Measurements from ENCODE around the gene ZMIZ1.
A peak's percentile ranks its signal among the peaks of the same experiment; 100 is the strongest.

Gene ZMIZ1

DNA sequence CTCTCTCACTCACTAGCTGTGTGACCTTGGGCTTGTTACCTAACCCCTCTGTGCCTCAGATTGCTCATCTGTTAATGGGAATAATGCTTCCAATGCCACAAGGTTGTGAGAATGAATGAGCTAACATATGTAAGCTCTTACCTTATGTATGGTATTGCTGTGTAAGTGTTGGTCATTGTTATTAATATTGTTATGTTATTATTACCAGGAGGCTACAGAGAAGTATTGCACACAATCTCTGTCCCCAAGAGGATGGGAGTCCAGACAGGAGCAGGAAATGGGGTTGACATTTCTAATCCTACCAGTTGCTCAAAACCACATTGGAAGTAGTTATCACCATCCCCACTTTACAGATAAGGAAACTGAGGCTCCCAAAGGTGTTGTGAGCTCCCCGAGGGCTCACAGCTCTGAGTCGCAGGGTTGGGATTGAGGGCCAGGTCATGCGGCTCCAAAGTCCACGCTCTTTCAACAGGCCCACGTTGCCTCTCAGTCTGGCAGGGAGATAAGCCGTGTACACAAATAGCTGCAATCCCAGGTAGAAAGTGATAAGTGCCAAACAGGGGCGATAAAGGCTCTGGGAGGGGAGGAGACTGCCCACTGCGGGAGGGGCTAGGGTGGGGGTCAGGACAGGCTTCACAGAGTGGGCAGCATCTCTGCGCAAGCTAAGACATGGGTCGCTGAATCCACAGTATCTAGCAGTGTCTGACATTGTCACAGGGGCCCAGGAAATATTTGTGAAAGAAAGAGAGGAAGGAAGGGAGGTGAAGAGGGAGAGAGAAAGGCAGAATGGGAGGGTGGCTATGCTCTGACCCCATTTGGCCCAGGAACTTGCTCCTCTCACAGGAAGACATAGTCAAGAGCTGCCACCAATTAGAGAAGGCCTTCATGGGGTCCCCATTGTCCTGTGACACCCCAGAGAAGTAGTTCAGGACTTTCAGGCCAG lies 9.6 kb upstream of the ZMIZ1 start:
- Histone ChIP-seq H3K9ac (ENCODE audit: low read depth in 1 of 2, low read length in 2 of 2) (peak overlapping the region in 1 of 2 donors; percentile 50), H3K4me1 (ENCODE audit: control insufficient read depth in 2 of 2, insufficient read depth in 2 of 2, low read length in 2 of 2) (peaks cover 67 to 80% of the 10 kb centered on the region in 2 donors), H3K4me3 (ENCODE audit: low read length in 2 of 2) (peak overlapping the region; percentile 37 to 42), H3K9me3 (ENCODE audit: control insufficient read depth in 2 of 2, low read length in 2 of 2) (no peaks in the 10 kb centered on the region), H3K36me3 (ENCODE audit: control insufficient read depth in 2 of 2, insufficient read depth in 2 of 2, low read length in 2 of 2) (no peaks in the 10 kb centered on the region), H3K27ac (ENCODE audit: low read depth in 2 of 2, low read length in 2 of 2) (peak overlapping the region; percentile 77 to 83), H3K27me3 (ENCODE audit: control insufficient read depth in 2 of 2, insufficient read depth in 2 of 2, low read length in 2 of 2) (no peaks in the 10 kb centered on the region)

DNA sequence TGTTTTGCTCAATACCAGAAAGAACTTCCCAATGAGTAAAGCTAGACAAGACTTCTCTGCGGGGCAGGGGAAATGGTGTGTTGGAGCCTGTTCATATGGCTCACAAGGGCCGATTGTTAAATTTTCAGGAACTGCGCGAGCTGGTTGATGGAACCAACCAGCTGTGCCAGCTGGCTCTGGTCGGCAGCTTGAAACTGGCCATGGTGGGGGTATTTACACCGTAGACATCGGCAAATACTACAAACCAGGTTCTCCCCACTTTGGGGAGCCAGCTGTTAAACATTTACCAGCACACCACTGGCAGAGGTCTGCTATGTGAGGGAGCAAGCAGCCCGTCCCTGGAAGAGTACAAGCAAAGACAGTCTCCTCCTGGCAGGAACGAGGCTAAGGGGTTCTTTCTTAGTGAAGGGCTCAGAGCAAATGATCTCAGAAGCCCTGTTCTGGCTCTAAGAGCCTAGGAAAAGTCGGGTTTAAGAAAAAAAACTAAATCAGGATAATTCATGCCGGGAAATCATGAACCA lies 8.8 kb upstream of the ZMIZ1 start:
- H3K27ac ChIP-seq (ENCODE audit: low read depth in 2 of 2, low read length in 2 of 2), result peak overlapping the region; percentile 77 to 83
- H3K9me3 ChIP-seq (ENCODE audit: control insufficient read depth in 2 of 2, low read length in 2 of 2), result no peaks in the 10 kb centered on the region
- H3K36me3 ChIP-seq (ENCODE audit: control insufficient read depth in 2 of 2, insufficient read depth in 2 of 2, low read length in 2 of 2), result no peaks in the 10 kb centered on the region
- H3K4me1 ChIP-seq (ENCODE audit: control insufficient read depth in 2 of 2, insufficient read depth in 2 of 2, low read length in 2 of 2), result peaks cover 65 to 81% of the 10 kb centered on the region in 2 donors
- no peaks in the 10 kb centered on the region for H3K27me3 ChIP-seq (ENCODE audit: control insufficient read depth in 2 of 2, insufficient read depth in 2 of 2, low read length in 2 of 2)
- H3K9ac ChIP-seq (ENCODE audit: low read depth in 1 of 2, low read length in 2 of 2), result peak overlapping the region in 1 of 2 donors; percentile 50
- peak overlapping the region; percentile 24 to 31 for H3K4me3 ChIP-seq (ENCODE audit: low read length in 2 of 2)

DNA sequence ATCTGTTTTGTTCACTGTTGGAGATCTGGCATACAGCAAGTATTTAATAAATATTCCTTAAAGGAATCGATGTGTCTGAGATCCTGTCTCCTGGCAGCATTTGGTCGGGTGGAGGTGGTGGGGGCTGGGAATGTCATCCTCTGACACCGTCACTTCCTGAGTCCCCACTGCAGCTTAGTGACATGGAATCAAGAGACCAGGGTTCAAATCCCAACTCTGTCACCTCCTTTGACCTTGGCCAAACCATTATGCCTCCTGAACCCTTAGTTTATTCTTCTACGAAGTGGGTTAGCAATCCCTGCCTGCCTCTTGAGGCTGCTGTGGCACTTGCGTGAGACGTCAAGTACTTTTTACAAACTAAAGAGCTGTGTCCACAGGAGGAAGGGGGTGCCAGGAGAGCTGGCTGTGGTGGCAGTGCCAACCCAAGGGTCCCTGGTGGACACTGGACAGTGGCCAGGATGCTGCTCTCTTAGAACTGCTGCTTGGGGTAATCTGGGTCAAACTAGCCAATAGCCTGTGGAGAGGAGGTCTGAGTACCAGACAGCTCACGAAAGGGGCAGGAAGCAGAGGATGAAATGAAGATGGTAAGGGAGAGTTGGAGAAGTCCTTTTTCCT lies 8.0 kb upstream of the ZMIZ1 start:
- Histone ChIP-seq H3K27ac (ENCODE audit: low read depth in 2 of 2, low read length in 2 of 2) (no peak overlapping the region), H3K9me3 (ENCODE audit: control insufficient read depth in 2 of 2, low read length in 2 of 2) (no peaks in the 10 kb centered on the region), H3K27me3 (ENCODE audit: control insufficient read depth in 2 of 2, insufficient read depth in 2 of 2, low read length in 2 of 2) (no peaks in the 10 kb centered on the region), H3K4me3 (ENCODE audit: low read length in 2 of 2) (no peak overlapping the region), H3K36me3 (ENCODE audit: control insufficient read depth in 2 of 2, insufficient read depth in 2 of 2, low read length in 2 of 2) (no peaks in the 10 kb centered on the region), H3K9ac (ENCODE audit: low read depth in 1 of 2, low read length in 2 of 2) (no peak overlapping the region), H3K4me1 (ENCODE audit: control insufficient read depth in 2 of 2, insufficient read depth in 2 of 2, low read length in 2 of 2) (peaks cover 64 to 78% of the 10 kb centered on the region in 2 donors)

DNA sequence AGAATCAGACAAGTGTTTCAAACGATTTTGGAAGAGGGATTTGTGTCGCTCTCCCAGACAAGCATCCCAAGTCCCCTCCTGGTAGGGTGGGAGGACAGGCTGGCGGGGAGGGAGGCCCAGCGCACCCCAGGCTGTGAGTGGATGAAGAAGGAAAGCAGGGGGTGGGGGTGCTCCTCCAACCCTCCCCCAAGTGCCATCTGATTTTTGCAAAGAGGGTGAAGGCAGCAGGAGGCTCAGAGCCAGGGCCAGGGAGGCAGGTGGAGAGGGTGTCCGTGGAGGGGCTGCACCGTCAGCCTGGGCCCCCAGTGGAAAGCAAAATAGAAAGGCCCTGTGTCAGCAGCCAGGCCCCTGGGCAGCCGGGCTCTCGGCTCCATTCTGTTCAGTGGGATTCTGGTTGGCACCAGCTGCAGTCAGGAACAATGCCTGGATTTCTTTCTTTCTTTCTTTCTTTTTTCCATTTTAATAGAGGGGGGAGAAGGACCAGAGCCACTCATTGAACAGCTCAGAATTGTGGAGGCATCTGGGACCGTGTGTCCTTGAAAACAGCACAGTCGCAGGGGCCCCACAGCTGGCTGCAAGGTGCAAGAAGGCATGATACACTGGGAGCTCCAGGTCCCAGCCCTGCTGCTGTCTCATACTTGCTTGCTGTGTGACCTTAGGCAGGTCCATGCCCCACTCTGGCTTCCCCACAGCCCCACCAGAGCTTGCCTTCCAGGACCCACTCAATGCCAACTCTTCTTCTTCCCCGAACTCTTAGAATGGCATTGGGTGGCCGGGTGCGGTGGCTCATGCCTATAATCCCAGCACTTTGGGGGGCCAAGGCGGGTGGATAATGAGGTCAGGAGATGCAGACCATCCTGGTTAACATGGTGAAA lies 7.1 kb upstream of the ZMIZ1 start:
- peaks cover 63 to 75% of the 10 kb centered on the region in 2 donors for H3K4me1 ChIP-seq (ENCODE audit: control insufficient read depth in 2 of 2, insufficient read depth in 2 of 2, low read length in 2 of 2)
- no peak overlapping the region for H3K9ac ChIP-seq (ENCODE audit: low read depth in 1 of 2, low read length in 2 of 2)
- no peaks in the 10 kb centered on the region for H3K9me3 ChIP-seq (ENCODE audit: control insufficient read depth in 2 of 2, low read length in 2 of 2)
- H3K27me3 ChIP-seq (ENCODE audit: control insufficient read depth in 2 of 2, insufficient read depth in 2 of 2, low read length in 2 of 2), result no peaks in the 10 kb centered on the region
- no peaks in the 10 kb centered on the region for H3K36me3 ChIP-seq (ENCODE audit: control insufficient read depth in 2 of 2, insufficient read depth in 2 of 2, low read length in 2 of 2)
- H3K4me3 ChIP-seq (ENCODE audit: low read length in 2 of 2), result no peak overlapping the region
- H3K27ac ChIP-seq (ENCODE audit: low read depth in 2 of 2, low read length in 2 of 2), result no peak overlapping the region

DNA sequence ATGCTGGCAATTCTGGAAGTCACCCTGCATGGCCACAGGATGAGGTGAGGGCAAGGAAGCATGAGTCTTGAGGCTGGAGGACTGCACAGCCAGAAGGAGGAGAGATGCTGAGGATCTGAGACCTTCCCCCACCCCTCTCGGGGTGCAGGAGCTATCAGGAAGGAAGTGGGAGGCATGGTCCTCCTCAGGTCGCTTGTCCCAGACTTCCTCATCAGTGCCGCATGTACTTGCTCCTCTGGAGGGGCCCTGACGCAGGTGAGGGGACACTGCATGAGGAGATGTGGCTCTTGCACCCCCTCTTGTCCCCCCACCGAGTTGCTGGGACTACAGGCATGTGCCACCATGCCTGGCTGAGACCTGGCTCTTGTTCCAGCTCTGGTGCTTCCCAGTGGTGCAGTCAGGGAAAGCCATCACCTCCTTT lies 5.7 kb upstream of the ZMIZ1 start:
- no peaks in the 10 kb centered on the region for H3K9me3 ChIP-seq (ENCODE audit: control insufficient read depth in 2 of 2, low read length in 2 of 2)
- no peaks in the 10 kb centered on the region for H3K27me3 ChIP-seq (ENCODE audit: control insufficient read depth in 2 of 2, insufficient read depth in 2 of 2, low read length in 2 of 2)
- no peak overlapping the region for H3K9ac ChIP-seq (ENCODE audit: low read depth in 1 of 2, low read length in 2 of 2)
- H3K4me1 ChIP-seq (ENCODE audit: control insufficient read depth in 2 of 2, insufficient read depth in 2 of 2, low read length in 2 of 2), result peaks cover 55 to 65% of the 10 kb centered on the region in 2 donors
- H3K27ac ChIP-seq (ENCODE audit: low read depth in 2 of 2, low read length in 2 of 2), result no peak overlapping the region
- H3K4me3 ChIP-seq (ENCODE audit: low read length in 2 of 2), result no peak overlapping the region
- H3K36me3 ChIP-seq (ENCODE audit: control insufficient read depth in 2 of 2, insufficient read depth in 2 of 2, low read length in 2 of 2), result no peaks in the 10 kb centered on the region

DNA sequence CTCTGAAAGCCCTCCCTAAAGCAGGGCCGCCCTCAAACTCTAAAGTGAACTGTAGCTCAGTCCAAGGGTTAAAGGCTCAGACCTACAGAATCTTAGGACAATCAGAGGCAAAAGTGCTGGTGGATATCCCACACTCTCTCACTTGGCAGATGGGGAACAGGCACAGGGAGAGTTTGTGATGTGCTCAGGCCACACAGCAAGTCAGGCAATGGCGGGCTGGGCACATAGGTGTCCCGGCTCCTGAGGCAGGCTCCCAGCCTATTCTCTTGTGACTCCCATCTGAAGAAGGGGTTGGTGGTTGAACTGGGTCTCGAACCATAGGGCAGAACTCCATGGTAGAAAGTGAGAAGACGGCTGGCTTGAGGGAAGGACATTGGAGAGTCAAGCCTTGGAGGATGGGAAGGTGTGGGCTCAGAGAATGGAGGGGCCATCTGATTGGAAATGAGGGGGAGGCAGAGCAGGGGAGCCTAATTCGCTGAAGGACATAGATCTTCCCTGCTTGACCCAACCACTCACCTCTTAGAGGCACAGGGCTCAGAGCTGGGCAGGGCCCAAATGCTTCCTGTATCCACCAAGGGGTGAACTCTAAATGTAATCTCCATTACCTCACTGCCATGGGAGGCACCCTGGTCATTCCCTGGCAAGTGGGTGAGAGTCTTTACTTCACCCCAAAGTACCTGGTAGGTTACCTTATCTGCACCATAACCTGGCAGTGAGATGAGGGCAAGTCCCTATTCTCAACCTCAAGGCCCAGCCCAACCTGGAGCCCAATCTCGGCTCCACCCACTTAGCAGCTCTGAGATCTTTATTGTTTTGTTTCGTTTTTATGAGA lies 4.9 kb upstream of the ZMIZ1 start:
- Histone ChIP-seq H3K36me3 (ENCODE audit: control insufficient read depth in 2 of 2, insufficient read depth in 2 of 2, low read length in 2 of 2) (no peaks in the 10 kb centered on the region), H3K4me3 (ENCODE audit: low read length in 2 of 2) (no peak overlapping the region), H3K9ac (ENCODE audit: low read depth in 1 of 2, low read length in 2 of 2) (no peak overlapping the region), H3K9me3 (ENCODE audit: control insufficient read depth in 2 of 2, low read length in 2 of 2) (no peaks in the 10 kb centered on the region), H3K4me1 (ENCODE audit: control insufficient read depth in 2 of 2, insufficient read depth in 2 of 2, low read length in 2 of 2) (peaks cover 49 to 60% of the 10 kb centered on the region in 2 donors), H3K27me3 (ENCODE audit: control insufficient read depth in 2 of 2, insufficient read depth in 2 of 2, low read length in 2 of 2) (no peaks in the 10 kb centered on the region), H3K27ac (ENCODE audit: low read depth in 2 of 2, low read length in 2 of 2) (peak overlapping the region; percentile 17 to 62)

DNA sequence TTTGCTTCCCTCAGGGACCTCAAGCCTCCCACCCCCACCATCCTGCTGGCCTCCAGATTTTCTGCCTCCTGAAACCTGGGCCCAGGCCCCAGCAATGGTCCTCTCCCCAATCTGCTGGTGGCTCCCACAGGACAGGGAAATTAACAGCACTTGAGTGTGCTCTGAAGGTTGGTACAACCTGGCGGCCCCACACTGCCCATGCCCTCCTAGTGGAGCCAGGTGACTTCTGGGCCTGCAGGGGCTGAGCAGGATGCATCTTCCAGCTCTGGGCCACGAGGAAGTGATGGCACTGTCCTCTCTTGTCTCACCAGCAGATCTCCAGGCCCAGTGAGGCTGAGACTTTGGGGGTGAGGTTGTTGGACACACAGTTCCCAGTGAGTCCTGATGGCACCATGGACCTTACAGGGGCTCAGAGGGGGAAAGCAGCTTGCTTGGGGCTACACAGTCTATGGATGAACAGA lies 3.6 kb upstream of the ZMIZ1 start:
- no peak overlapping the region for H3K9ac ChIP-seq (ENCODE audit: low read depth in 1 of 2, low read length in 2 of 2)
- no peak overlapping the region for H3K4me3 ChIP-seq (ENCODE audit: low read length in 2 of 2)
- H3K4me1 ChIP-seq (ENCODE audit: control insufficient read depth in 2 of 2, insufficient read depth in 2 of 2, low read length in 2 of 2), result peaks cover 38 to 49% of the 10 kb centered on the region in 2 donors
- no peaks in the 10 kb centered on the region for H3K27me3 ChIP-seq (ENCODE audit: control insufficient read depth in 2 of 2, insufficient read depth in 2 of 2, low read length in 2 of 2)
- peak overlapping the region in 1 of 2 donors; percentile 17 for H3K27ac ChIP-seq (ENCODE audit: low read depth in 2 of 2, low read length in 2 of 2)
- no peaks in the 10 kb centered on the region for H3K36me3 ChIP-seq (ENCODE audit: control insufficient read depth in 2 of 2, insufficient read depth in 2 of 2, low read length in 2 of 2)
- H3K9me3 ChIP-seq (ENCODE audit: control insufficient read depth in 2 of 2, low read length in 2 of 2), result no peaks in the 10 kb centered on the region

DNA sequence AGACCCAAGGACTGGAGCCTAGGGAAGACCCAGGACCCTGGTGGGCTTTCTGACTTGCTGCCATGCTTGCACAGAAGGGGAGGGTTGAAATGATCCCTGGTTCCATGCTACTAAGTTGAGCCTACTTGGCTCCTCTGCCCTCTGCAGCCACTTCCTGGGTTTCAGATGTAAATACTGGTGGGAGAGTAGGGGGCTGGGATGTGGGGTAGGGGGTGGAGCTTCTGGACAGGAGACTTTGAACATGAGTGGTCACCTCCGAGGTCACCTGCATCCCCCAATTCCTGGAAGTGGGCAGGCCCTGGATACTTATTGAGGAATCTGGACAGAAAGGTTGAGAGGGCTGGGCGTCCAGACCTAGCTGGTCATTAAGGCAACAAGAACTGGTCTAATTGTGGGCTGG lies 2.9 kb upstream of the ZMIZ1 start:
- no peaks in the 10 kb centered on the region for H3K9me3 ChIP-seq (ENCODE audit: control insufficient read depth in 2 of 2, low read length in 2 of 2)
- H3K4me3 ChIP-seq (ENCODE audit: low read length in 2 of 2), result no peak overlapping the region
- no peaks in the 10 kb centered on the region for H3K27me3 ChIP-seq (ENCODE audit: control insufficient read depth in 2 of 2, insufficient read depth in 2 of 2, low read length in 2 of 2)
- no peaks in the 10 kb centered on the region for H3K36me3 ChIP-seq (ENCODE audit: control insufficient read depth in 2 of 2, insufficient read depth in 2 of 2, low read length in 2 of 2)
- peaks cover 32 to 43% of the 10 kb centered on the region in 2 donors for H3K4me1 ChIP-seq (ENCODE audit: control insufficient read depth in 2 of 2, insufficient read depth in 2 of 2, low read length in 2 of 2)
- no peak overlapping the region for H3K27ac ChIP-seq (ENCODE audit: low read depth in 2 of 2, low read length in 2 of 2)
- H3K9ac ChIP-seq (ENCODE audit: low read depth in 1 of 2, low read length in 2 of 2), result no peak overlapping the region

All from mucosa of rectum (tissue), 2 donors.